T-helper 22 cell (primary cell): ENCODE measurements around the gene WDR18.

Experiments
- DNase-seq: peaks from one replicate; pipeline ENCODE4 v3.0.0-alpha.2; 2020; ENCODE audit warnings: low read depth

WDR18 gene

DNA sequence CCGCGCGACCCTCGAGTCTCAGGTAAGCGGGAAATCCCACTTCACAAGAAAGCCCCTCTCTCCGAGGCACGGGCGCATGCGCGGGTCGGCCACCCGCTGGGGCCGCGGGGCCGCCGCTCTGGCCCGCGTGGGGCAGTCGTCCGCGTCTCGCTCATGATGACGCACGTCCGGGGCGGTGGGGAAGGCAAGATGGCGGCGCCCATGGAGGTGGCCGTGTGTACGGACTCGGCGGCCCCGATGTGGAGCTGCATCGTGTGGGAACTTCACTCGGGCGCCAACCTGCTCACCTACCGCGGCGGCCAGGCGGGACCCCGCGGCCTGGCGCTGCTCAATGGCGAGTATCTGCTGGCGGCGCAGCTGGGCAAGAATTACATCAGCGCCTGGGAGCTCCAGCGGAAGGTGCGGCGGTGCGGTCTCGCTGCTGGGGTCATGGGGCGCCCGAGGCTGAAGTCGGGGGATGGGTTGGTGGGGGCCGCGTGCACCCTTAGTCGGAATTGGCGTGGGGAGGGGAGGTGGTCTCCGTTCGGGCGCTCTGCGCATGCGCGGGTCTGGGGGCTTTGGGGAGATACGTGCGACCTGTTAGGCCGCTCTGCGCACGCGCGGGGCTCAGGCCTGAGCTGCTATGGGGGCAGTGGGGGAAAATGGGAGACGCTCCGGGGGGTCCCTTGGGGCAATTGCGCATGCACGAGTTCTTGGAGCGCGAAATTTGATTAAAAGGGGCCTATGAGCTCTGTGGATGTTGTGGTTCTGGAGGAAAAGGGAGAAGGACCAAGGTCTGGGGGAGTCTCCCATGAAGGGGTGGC lies at the start of gene WDR18:
TSS of gene WDR18 (plus strand) at position 181 of the 803 bp plus-strand sequence. CDS start at position 190, 9 bp downstream.
- DNase-seq, result peak; percentile 77

DNA sequence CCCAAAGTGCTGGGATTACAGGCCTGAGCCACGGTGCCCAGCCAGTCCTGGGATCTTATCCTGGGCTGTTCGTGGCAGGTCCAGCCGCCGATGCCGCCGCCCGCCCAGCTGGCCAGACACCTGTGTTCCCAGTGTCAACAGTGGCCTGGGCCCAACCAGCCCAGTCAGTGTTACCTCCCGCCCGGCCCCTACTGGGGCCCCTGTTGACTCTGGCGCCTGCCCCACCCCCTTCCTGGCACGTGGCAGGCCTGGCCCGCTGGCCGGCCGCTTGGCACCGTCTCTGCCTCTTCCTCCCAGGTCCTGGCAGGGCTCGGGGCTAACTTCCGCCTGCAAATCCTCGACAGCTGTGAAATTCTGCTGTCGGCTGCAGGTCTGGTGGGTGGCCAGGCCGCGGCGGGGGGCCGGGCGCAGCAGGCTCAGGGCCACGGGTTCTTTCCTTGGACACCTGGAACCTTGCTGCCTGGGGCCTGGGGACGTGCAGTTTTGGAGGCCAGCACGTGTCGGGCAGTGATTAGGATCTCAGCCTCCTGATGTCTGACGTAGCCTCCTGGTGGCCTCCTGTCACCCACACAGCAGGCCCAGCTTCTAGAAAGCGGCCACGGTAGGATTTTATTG lies 49.2 kb upstream of the WDR18 start:
- no peak for DNase-seq

- DNase-seq, result no peak
Observed at GRCh38 chr19:936175-936546, 48.0 kb upstream of the WDR18 start.

- no peak for DNase-seq
Observed at GRCh38 chr19:937259-937694, 46.9 kb upstream of the WDR18 start.

GRCh38 chr19:938233-938923 lies 45.8 kb upstream of the WDR18 start:
- no peak for DNase-seq

GRCh38 chr19:939439-939838 lies 44.7 kb upstream of the WDR18 start:
- DNase-seq, result no peak

GRCh38 chr19:939922-940321 lies 44.2 kb upstream of the WDR18 start:
- no peak for DNase-seq

- DNase-seq, result peak; percentile 75
Observed at GRCh38 chr19:940591-941291, 43.4 kb upstream of the WDR18 start.

GRCh38 chr19:941292-942132 lies 42.6 kb upstream of the WDR18 start:
- no peak for DNase-seq

- no peak for DNase-seq
Observed at GRCh38 chr19:942133-942645, 42.0 kb upstream of the WDR18 start.

GRCh38 chr19:943551-944170 lies 40.5 kb upstream of the WDR18 start:
- no peak for DNase-seq

GRCh38 chr19:944171-944567 lies 40.0 kb upstream of the WDR18 start:
- DNase-seq, result no peak

DNA sequence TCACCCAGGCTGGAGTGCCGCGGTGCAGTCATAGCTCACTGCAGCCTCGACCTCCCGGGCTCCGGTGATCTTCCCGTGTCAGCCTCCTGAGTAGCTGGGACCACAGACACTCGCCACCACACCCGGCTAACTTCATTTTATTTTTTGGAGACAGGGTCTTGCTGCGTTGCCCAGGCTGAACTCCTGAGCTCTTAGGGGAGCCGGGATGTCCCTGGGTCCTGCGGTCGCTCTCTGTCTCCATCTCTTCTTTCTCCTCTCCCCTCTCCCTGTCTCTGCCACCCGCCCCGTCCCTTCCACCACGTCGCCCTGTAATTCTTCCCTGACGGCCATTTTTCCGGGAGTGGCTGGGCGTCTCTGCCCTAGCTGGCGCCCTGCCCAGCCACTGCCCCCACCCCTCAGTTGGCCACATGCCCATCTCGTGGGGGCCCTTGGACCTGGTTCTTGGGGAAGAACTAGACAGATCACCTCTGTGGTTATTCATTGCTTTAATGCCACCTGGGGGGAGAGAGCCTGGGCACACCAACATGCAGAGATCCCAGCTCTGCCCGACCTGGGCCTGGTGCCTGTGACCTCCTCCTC lies 39.4 kb upstream of the WDR18 start:
- DNase-seq, result no peak

- no peak for DNase-seq
Observed at GRCh38 chr19:945401-946252, 38.5 kb upstream of the WDR18 start.

- DNase-seq, result no peak
Observed at GRCh38 chr19:947090-947706, 36.9 kb upstream of the WDR18 start.

DNA sequence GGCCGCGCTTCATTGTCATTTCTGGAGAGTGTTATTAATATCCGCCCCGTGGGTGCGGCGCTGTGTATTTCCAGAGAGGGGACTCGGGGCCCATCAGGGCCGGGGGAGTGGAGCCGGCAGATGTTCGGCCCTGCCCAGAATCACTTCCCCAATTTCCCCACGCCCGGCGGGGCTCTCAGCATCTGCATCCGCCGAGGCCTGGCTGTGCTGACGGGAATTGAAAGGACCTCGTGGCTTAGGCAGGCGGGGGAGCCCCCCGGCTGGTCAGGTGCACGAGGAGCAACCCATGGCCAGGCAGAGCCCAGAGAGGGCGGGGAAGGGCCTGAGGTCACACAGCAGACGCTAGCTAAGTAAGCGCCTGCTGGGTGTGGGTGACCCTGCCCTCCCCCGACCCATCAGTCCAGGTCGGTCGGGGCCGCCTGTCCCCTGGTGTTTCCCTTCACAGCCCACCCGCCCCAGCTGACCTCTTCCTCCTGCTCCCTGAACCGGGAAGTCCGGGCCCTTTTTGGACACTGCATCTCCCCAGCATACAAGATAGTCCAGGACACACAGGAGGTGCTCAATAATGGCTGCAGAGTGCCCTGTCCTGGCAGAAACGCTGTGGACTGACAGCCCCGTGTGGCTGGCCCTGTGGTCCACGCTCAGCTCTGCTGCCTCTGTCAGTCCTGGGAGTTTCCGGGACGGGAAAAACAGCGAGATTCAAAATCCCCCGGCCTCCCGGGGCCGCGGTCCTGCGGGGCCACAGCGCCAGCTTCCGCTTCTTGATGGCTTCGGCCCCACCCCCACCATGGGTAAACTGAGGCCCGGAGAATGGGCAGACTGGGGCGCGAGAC lies 36.2 kb upstream of the WDR18 start:
- DNase-seq, result no peak

GRCh38 chr19:948842-949496 lies 35.2 kb upstream of the WDR18 start:
- DNase-seq, result no peak
